ENCODE measurements around the gene PLCG1.

DNA sequence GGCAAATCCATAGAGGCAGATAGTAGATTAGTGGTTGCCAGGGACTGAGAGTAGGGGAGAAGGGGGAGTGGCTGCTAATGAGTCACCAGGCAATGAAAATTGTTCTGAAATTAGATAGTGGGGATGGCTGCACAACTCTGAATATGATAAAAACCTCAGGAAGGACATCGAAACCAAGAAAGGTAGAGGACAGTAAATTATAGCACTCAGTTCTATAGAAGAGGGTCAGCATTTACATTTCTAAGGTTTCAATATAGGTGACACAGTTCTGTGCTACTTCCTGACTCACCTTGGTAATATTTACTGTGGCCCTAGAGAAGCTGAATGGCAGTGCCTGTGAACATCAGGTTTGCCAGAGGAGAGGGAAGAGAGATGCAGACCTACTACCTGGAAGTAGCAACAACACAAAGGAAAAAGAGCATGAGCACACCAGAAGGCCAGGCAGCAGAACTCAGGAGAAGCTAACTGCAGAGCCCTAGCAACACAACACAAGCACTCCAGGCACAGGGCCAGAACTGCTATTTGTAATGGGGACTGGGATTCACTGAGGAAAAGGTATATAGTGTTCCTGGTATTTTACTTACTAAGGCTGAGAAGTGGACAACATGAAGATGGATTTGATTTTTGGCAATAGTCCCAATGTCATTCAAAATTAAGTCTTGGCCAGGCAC, 75.9 kb downstream of the PLCG1 start:
- TF ChIP-seq, protein P1, sequence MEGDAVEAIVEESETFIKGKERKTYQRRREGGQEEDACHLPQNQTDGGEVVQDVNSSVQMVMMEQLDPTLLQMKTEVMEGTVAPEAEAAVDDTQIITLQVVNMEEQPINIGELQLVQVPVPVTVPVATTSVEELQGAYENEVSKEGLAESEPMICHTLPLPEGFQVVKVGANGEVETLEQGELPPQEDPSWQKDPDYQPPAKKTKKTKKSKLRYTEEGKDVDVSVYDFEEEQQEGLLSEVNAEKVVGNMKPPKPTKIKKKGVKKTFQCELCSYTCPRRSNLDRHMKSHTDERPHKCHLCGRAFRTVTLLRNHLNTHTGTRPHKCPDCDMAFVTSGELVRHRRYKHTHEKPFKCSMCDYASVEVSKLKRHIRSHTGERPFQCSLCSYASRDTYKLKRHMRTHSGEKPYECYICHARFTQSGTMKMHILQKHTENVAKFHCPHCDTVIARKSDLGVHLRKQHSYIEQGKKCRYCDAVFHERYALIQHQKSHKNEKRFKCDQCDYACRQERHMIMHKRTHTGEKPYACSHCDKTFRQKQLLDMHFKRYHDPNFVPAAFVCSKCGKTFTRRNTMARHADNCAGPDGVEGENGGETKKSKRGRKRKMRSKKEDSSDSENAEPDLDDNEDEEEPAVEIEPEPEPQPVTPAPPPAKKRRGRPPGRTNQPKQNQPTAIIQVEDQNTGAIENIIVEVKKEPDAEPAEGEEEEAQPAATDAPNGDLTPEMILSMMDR (IDR thresholded peaks at IDR 0.05): no peak
- no peak for TF ChIP-seq POLR2A (IDR thresholded peaks at IDR 0.05)

Data from adrenal gland (tissue), 5 donors.